Prostate gland (tissue), 2 donors: Measurements from ENCODE around the gene GIT2.

ENCODE experiments used
- POLR2A ChIP-seq: fragments of 450-650 bp; IDR thresholded peaks from one replicate; pipeline ENCODE4 v1.6.1; 2016; ENCODE audit warnings: antibody characterized with exemption, mild to moderate bottlenecking
- POLR2AphosphoS5 ChIP-seq: sonication (generic); formaldehyde crosslinking; IDR thresholded peaks from one replicate; pipeline ENCODE4 v1.6.1; 2017; ENCODE audit warnings: antibody characterized with exemption
- TF ChIP-seq, protein P1 (sequence below), 4 experiments: fragments of 200-600 bp in 2 of 4; fragments of 450-650 bp in 2 of 4; sonication (generic) in 2 of 4; IDR thresholded peaks; 1 replicate in 3 of 4; 2 replicates in 1 of 4; pipeline ENCODE4 v1.5.1; 2016 to 2019; ENCODE audit warnings: antibody characterized with exemption in 4 of 4, mild to moderate bottlenecking in 2 of 4, moderate library complexity in 2 of 4

DNA sequence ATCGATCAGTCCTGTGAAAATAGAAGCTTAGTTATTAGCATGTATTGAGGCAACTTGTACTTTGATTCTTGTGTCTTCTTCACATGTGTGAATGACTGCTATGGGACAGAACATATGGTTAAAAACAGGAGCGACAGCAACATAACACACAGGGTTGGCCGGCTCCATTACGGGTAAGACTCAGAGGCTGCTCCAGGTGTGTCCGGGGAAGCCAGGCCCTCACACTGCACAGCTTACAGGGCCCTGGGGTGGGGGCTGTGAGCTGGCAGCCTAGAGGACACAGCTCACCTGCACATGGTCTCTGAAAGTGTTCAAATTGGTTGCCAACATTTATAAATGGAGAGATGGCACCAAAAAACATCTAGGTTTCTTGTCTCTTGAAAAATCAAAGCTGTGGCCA, 65.0 kb downstream of the GIT2 start:
- TF ChIP-seq, protein P1, sequence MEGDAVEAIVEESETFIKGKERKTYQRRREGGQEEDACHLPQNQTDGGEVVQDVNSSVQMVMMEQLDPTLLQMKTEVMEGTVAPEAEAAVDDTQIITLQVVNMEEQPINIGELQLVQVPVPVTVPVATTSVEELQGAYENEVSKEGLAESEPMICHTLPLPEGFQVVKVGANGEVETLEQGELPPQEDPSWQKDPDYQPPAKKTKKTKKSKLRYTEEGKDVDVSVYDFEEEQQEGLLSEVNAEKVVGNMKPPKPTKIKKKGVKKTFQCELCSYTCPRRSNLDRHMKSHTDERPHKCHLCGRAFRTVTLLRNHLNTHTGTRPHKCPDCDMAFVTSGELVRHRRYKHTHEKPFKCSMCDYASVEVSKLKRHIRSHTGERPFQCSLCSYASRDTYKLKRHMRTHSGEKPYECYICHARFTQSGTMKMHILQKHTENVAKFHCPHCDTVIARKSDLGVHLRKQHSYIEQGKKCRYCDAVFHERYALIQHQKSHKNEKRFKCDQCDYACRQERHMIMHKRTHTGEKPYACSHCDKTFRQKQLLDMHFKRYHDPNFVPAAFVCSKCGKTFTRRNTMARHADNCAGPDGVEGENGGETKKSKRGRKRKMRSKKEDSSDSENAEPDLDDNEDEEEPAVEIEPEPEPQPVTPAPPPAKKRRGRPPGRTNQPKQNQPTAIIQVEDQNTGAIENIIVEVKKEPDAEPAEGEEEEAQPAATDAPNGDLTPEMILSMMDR (IDR thresholded peaks at IDR 0.05) = no peak
- no peak for TF ChIP-seq POLR2A
- TF ChIP-seq POLR2AphosphoS5 = no peak
